K562 (cell line): ENCODE results near the gene NAA38. TPM values are rescaled to one million over a fixed set of nuclear protein-coding genes. Genes with fewer than 3 reads are reported as not detected.
A peak's percentile ranks its signal among the peaks of the same experiment; 100 is the strongest.

Experiments
- AFF1 ChIP-seq, 2 experiments: fragments of 450-650 bp; IDR thresholded peaks; 2 replicates each; pipeline ENCODE4 v1.6.1; 2018; ENCODE audit warnings: mild to moderate bottlenecking in 2 of 2, low read depth in 1 of 2; ENCODE audit not compliant: partially characterized antibody in 2 of 2
- ATF4 ChIP-seq: fragments of 450-650 bp; formaldehyde crosslinking; IDR thresholded peaks from 2 replicates; pipeline ENCODE4 v1.4.0; 2022; ENCODE audit warnings: mild to moderate bottlenecking, moderate library complexity
- FOXP1 ChIP-seq: sonication (generic); formaldehyde crosslinking; IDR thresholded peaks from 2 replicates; pipeline ENCODE4 v1.8.0; 2022; ENCODE audit warnings: mild to moderate bottlenecking, missing genetic modification reagents
- JUN ChIP-seq, 2 experiments: sonication (generic) in 1 of 2; formaldehyde crosslinking in 1 of 2; IDR thresholded peaks; 2 replicates each; pipeline versions ENCODE4 v1.6.1 to v1.8.0; 2012 to 2022; ENCODE audit warnings: borderline replicate concordance in 2 of 2, mild to moderate bottlenecking in 2 of 2, improper control_type of control experiment in 1 of 2, low read depth in 1 of 2, low read length in 1 of 2, missing genetic modification reagents in 1 of 2
- MTA1 ChIP-seq: fragments of 450-650 bp; IDR thresholded peaks from 2 replicates; pipeline ENCODE4 v1.6.1; 2017; ENCODE audit warnings: borderline replicate concordance
- NR1H2 ChIP-seq: sonication (generic); formaldehyde crosslinking; IDR thresholded peaks from 2 replicates; pipeline ENCODE4 v1.4.0; 2020; ENCODE audit warnings: mild to moderate bottlenecking, missing genetic modification reagents
- NR2C2 ChIP-seq, 2 experiments: fragments of 200-800 bp in 1 of 2; sonication (Bioruptor generic) in 1 of 2; sonication (generic) in 1 of 2; formaldehyde crosslinking in 1 of 2; IDR thresholded peaks; 2 replicates each; pipeline versions ENCODE4 v1.6.1 to v1.8.0; 2016 to 2022; ENCODE audit warnings: mild to moderate bottlenecking in 1 of 2, missing compliant biosample characterization in 1 of 2, missing genetic modification characterization in 1 of 2, missing genetic modification reagents in 1 of 2
- POLR2H ChIP-seq: IDR thresholded peaks from 2 replicates; pipeline ENCODE4 v1.6.1; 2016; ENCODE audit warnings: missing genetic modification characterization, low read depth, mild to moderate bottlenecking, control low read depth, missing compliant biosample characterization, moderate library complexity
- POU5F1 ChIP-seq: fragments of 150-350 bp; IDR thresholded peaks from 2 replicates; pipeline ENCODE4 v1.6.1; 2014; ENCODE audit warnings: borderline replicate concordance, low read length, low read depth, mild to moderate bottlenecking; ENCODE audit not compliant: partially characterized antibody
- RNF2 ChIP-seq: sonication (generic); IDR thresholded peaks from 2 replicates; pipeline ENCODE4 v1.6.1; 2016
- TRIM25 ChIP-seq: fragments of 450-650 bp; IDR thresholded peaks from 2 replicates; pipeline ENCODE4 v1.7.0; 2016; ENCODE audit warnings: borderline replicate concordance
- ZNF830 ChIP-seq: fragments of 250-450 bp; sonication (Bioruptor Pico); IDR thresholded peaks from 2 replicates; pipeline ENCODE4 v1.5.0; 2021; ENCODE audit warnings: mild to moderate bottlenecking
- polyA plus RNA-seq, 8 experiments: library from polyadenylated mRNA; depleted of rRNA in 4 of 8; stranded (reverse) in 5 of 8; unstranded in 3 of 8; fragments of >200 nt; fragmentation: Nextera tagmentation in 2 of 8; fragmentation: Illumina TruSeq in 1 of 8; extraction: Ambion mirVana in 2 of 8; extraction: Trizol in 1 of 8; gene quantifications; 2 replicates each; pipeline versions ENCODE4 v1.2.1 to v1.2.3, GENCODE V29; 2011 to 2014; ENCODE audit warnings: inconsistent platforms in 1 of 8, missing spikeins in 1 of 8
- total RNA-seq, 7 experiments: library from RNA; depleted of rRNA in 6 of 7; stranded (reverse); fragments of >200 nt in 6 of 7; fragmentation: Illumina TruSeq in 2 of 7; extraction: Trizol in 2 of 7; gene quantifications; 2 replicates each; pipeline versions ENCODE4 v1.2.1 to v1.2.3, GENCODE V29; 2011 to 2021; ENCODE audit warnings: low replicate concordance in 1 of 7

Gene NAA38
- total and polyA plus RNA-seq, 9 of the 15 experiments (the other 6 are each of a cell fraction or from before 2014, with no cell fraction given) = 16.4 to 99.8 (median 57.3) TPM

GRCh38 chr17:7857713-7858521 lies 558 bp upstream of the NAA38 start, which contains the start of gene CYB5D1 (continued):
- TF ChIP-seq AFF1 (IDR thresholded peaks at IDR 0.05; ENCODE audit: low read depth in 1 of 2, partially characterized antibody in 2 of 2) = no peak
- TF ChIP-seq RNF2 = no peak
- TF ChIP-seq FOXP1 (CRISPR knock-in tag) = no peak
- peak; percentile 62 for TF ChIP-seq POU5F1
- TF ChIP-seq ATF4 (CRISPR knock-in tag) = no peak
- TF ChIP-seq ZNF830 = no peak
- TF ChIP-seq POLR2H (tag) = peak; percentile 69; the same call in 1 of the 2 replicates
- TF ChIP-seq TRIM25 = no peak
- TF ChIP-seq NR2C2 (CRISPR knock-in tag; IDR thresholded peaks at IDR 0.05) = no peak
- TF ChIP-seq NR2C2 (tag; IDR thresholded peaks at IDR 0.05) = peak; percentile 5; the same call in 1 of the 2 replicates
- no peak for TF ChIP-seq JUN (IDR thresholded peaks at IDR 0.05; ENCODE audit: borderline replicate concordance, low read depth, low read length)
- peak; percentile 57; the same call in 1 of the 2 replicates for TF ChIP-seq JUN (CRISPR knock-in tag; IDR thresholded peaks at IDR 0.05; ENCODE audit: borderline replicate concordance)
- no peak for TF ChIP-seq MTA1
- no peak for TF ChIP-seq NR1H2 (CRISPR knock-in tag)
